Fibroblast of pulmonary artery (primary cell): ENCODE data around the gene GABRD.
"Not testable (repeated sequence)": the region's sequence is repeated elsewhere in the genome, so short reads cannot be mapped to it uniquely, and the experiment has no call there.

Source experiments
- DNase-seq: peaks from one replicate; pipeline ENCODE4 v3.0.0-alpha.2; 2010; ENCODE audit warnings: low read depth
- H3K4me3 ChIP-seq: replicated peaks from 2 replicates; pipeline ENCODE4 v1.5.1; 2011; ENCODE audit warnings: low read depth, mild to moderate bottlenecking, control low read depth, low read length, moderate library complexity
- TF ChIP-seq, protein P1 (sequence below): IDR thresholded peaks from 2 replicates; pipeline ENCODE4 v1.5.1; 2011; ENCODE audit warnings: mild to moderate bottlenecking, control low read depth, low read length, inconsistent platforms; ENCODE audit errors: missing control alignments

Gene GABRD

DNA sequence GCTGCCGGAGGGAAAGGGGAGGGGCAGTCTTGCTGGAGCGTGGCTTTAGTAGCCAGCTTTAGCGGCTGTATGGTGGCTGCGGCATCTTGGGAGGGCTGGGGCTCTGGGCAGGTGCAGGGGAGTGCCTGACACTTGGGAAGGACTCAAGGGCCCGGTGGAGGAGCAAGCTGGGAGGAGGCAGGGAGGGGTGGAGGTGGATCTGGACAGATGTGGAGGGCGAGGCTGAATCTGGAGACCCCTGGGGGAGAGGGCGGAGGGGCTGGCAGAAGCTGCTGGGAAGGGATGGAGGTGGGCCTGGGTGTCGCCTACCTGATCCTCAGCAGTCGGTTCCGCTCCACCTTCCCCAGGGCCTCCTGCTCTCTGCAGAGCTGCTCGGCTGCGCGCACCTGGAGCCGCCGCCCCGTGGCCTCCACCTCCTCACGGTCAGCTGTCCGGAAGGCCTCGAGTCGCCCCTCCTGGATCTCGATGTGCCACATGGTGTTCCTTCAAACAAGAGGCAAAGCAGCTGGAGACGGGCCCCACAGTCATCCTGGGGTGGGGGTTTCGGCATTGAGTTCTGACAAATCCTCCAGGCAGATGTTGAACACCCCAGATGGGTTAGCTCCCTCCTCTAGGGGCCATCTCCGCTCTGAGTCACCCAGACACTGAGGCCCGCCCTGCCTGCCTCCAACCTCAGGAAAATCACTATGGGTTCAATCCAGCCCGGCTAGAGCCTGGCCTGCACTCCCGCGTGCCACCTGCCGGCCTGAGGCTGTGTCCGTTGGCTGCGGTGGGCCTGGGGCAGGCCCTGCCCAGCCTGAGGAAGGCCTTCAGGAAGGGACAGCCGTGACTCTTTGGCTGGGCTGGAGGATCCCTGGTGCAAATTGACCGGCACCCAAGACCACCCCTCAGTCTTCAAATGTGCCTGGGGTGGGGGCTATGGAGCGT lies 45.2 kb upstream of the GABRD start:
- no peak overlapping the region for H3K4me3 ChIP-seq
- TF ChIP-seq, protein P1, sequence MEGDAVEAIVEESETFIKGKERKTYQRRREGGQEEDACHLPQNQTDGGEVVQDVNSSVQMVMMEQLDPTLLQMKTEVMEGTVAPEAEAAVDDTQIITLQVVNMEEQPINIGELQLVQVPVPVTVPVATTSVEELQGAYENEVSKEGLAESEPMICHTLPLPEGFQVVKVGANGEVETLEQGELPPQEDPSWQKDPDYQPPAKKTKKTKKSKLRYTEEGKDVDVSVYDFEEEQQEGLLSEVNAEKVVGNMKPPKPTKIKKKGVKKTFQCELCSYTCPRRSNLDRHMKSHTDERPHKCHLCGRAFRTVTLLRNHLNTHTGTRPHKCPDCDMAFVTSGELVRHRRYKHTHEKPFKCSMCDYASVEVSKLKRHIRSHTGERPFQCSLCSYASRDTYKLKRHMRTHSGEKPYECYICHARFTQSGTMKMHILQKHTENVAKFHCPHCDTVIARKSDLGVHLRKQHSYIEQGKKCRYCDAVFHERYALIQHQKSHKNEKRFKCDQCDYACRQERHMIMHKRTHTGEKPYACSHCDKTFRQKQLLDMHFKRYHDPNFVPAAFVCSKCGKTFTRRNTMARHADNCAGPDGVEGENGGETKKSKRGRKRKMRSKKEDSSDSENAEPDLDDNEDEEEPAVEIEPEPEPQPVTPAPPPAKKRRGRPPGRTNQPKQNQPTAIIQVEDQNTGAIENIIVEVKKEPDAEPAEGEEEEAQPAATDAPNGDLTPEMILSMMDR, result no peak
- DNase-seq, result no peak

DNA sequence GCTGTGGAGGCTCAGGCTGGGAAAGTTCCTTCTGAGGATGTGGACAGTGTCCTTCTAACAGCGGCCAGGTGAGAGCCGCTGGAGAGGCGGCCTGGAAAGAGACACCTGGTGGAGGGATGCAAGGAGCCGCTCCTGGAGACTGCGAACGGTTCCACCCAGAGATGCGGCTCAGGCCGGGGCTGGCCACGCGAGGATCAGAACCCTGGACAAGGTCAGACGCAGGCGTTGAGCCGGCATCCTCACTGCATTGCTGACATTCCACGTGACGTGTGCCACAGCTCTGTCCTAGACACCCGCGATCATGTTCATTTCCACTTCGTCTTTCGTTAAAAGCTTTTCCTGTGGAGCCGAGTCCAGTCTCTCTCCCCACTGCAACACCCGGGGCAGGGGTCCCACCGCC lies 44.3 kb upstream of the GABRD start:
- TF ChIP-seq, protein P1, result no peak
- no peak overlapping the region for H3K4me3 ChIP-seq
- DNase-seq, result no peak

DNA sequence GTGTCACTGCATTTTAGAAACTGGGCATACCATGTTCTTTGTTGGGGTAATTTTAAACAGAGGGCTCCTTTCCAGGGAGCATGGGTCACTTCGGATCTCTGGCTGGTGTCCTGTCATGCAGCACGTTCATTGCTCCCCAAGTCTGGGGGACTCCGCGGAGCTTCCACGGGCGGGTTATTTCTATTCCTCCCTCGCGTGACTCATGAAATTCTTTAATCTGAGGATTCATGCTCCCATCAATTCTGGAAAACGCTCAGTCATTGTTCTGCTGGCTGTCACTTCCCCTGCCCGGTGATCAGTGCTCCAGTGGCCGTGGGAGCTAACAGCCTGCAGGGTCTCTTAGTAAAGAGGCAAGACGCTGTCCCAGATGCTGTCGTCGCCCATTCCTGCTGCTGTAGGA lies 43.6 kb upstream of the GABRD start:
- TF ChIP-seq, protein P1, result no peak
- no peak for DNase-seq
- no peak overlapping the region for H3K4me3 ChIP-seq

DNA sequence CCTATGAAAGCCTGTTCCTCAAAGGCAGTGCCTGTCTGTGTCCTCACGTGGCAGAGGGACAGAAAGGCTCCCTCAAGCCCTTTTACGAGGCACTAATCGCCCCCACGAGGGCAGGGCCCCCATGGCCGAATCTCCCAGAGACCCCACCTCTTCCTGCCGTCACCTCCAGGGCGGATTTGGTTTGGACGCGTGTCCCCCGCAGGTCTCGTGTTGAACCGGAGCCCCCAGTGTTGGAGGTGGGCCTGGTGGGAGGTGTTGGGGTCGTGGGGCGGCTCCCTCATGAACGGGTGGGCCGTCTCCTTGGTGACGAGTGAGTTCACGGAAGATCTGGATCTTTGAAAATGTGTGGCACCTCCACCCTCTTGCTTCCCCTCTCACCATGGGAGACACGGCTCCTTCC lies 43.1 kb upstream of the GABRD start:
- DNase-seq, result no peak
- no peak overlapping the region for H3K4me3 ChIP-seq
- TF ChIP-seq, protein P1, result no peak

DNA sequence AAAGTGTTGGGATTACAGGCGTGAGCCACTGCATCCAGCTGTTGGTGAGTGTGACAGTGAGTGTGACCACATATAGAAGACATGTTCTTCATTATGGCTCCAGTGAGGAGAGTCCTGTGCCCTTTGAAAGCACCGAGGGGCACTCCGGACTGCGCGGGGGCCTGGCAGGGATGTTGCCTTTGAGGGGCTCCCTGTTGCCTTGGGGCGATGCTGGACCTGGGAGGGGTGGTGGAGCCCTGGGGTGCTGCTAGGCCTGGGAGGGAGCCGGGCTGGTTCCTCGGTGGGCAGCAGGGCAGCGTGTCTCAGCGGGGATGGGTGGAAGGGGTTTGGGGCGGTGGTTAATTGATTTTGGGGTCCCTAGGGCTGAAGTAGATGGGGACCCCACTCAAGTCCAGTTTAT lies 41.0 kb upstream of the GABRD start:
- no peak overlapping the region for H3K4me3 ChIP-seq
- TF ChIP-seq, protein P1, result no peak
- DNase-seq, result no peak

DNA sequence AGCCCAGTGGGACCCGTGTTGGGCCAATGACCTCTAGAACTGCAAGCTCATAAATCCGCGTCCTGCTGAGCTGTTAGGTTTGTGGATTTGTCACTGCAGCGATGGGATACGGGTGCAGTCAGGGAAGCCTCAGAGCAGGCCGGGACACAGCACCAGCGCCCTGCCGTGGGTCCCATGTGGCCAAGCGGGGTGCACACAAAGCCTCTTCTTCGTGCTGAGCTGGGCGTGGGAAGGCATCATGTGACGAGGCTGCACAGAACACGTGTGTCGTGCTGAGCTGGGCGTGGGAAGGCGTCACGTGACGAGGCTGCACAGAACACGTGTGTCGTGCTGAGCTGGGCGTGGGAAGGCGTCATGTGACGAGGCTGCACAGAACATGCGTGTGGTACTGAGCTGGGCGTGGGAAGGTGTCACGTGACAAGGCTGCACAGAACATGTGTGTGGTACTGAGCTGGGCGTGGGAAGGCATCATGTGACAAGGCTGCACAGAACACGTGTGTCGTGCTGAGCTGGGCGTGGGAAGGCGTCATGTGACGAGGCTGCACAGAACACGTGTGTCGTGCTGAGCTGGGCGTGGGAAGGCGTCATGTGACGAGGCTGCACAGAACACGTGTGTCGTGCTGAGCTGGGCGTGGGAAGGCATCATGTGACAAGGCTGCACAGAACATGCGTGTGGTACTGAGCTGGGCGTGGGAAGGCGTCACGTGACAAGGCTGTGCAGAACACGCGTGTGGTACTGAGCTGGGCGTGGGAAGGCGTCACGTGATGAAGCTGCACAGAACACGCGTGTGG lies 40.3 kb upstream of the GABRD start:
- not testable (repeated sequence) for DNase-seq, H3K4me3 ChIP-seq

DNA sequence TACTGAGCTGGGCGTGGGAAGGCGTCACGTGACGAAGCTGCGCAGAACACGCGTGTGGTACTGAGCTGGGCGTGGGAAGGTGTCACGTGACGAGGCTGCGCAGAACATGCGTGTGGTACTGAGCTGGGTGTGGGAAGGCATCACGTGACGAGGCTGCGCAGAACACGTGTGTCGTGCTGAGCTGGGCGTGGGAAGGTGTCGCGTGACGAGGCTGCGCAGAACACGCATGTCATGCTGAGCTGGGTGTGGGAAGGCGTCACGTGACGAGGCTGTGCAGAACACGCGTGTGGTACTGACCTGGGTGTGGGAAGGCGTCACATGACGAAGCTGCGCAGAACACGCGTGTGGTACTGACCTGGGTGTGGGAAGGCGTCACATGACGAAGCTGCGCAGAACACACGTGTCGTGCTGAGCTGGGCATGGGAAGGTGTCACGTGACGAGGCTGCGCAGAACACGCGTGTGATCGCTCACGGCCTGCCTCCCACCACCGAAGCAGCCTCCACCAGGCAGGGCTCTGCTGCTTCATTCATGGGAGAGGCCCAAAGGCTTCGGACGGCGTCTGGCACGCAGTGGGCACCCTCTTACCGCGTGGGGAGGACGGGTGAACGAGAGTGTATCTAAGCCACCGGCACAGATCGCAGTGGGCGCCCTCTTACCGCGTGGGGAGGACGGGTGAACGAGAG lies 39.5 kb upstream of the GABRD start:
- DNase-seq, result no peak
- H3K4me3 ChIP-seq, result no peak overlapping the region
- TF ChIP-seq, protein P1, result no peak
